ENCODE measurements around the gene SKI.
A peak's percentile ranks its signal among the peaks of the same experiment; 100 is the strongest.
"Not testable (repeated sequence)": the region's sequence is repeated elsewhere in the genome, so short reads cannot be mapped to it uniquely, and the experiment has no call there.

Gene SKI

GRCh38 chr1:2279210-2279639 is 51.1 kb downstream of the SKI start:
- no peak for DNase-seq

- no peak for DNase-seq
Observed at GRCh38 chr1:2279817-2280216, 51.7 kb downstream of the SKI start.

- DNase-seq, result no peak
Observed at GRCh38 chr1:2282556-2283270, 54.6 kb downstream of the SKI start.

DNA sequence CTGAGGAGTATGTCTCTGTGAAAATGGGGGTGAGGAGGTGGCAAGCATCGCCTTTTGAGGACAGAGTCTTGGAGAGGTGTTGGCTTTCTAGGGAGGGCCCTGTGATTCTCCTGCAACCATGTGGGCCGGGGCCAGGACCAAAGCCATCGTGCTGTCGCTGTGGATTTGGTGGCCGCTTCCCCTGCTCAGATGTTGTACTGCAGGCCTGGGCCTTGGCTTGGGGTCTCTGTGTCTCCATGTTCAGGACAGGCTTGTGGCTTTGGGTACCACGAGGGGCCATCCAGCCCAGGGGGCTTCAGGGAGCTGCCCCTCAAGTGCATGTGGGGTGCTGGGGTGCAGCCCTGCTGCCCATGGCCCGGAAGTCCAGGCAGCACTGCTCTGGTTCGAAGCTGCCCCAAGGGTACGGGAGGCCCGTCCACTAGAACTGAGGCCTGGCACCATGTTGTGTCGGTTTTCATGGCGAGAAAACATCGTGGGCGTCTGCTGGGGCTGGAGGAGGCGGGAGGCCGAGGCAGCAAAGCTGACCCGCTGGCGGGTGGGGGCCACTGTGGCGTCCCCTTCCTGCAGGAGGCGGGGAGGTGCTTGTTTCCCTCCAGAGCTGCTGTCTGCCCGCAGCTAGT is 55.4 kb downstream of the SKI start:
- DNase-seq, result no peak

- no peak for DNase-seq
Observed at GRCh38 chr1:2283991-2284895, 56.1 kb downstream of the SKI start.

DNA sequence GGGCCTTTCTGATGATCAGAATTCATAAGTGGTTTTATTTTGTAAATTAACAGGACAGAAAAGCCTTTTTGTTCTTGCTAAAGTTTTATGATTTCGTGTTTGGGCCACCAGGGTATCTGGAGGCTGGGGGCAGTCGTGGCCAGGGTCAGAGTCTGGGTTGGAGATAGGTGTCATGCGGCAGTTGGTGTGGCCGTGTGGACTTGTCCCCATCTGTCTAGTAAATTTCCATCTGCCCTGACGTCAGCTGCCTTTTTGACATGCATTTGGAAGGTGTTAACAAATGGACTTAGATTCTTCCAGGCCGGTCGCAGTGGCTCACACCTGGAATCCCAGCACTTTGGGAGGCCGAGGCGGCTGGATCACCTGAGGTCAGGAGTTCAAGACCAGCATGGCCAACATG is 56.8 kb downstream of the SKI start:
- no peak for DNase-seq

DNA sequence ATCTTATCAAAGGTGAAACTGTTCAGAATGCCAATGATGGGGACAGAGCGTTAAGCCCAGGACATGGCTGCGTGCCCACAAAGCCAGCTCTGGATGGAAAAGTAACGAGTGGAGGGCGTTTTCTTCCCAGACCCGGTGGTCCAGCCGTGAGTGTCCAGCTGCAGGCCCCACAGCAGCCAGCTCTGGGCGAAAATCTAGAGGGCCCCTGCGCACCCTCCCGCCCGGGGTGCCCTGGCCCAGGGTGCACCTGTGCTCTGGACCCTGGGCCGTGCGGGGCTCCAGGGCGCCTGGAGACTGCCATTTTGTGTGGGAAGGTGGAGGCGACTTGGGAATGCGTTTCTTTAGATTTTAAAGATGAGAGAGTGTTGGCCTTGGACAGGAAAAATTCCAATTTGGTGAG is 58.8 kb downstream of the SKI start:
- no peak for DNase-seq

- DNase-seq, result no peak
Observed at GRCh38 chr1:2287649-2288048, 59.5 kb downstream of the SKI start.

DNA sequence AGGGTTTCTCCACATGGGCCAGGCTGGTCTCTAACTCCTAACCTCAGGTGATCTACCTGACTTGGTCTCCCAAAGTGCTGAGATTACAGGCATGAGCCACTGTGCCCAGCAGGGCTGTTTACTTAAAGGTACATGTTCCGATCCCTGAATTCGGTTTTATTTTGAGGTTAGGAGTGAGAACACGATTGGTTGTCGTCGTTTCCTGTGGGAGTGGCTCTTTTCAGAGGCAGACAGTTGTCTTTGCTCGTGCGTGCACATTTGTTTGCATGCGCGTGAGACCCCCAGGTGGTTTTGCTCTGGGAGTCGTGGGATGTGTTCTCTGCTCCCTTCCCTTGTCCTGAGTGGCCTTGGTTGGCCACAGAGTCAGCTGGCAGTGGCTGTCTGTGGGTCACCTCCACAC is 60.2 kb downstream of the SKI start:
- DNase-seq, result no peak

GRCh38 chr1:2288816-2289536 is 60.9 kb downstream of the SKI start:
- DNase-seq, result no peak

- no peak for DNase-seq
Observed at GRCh38 chr1:2289607-2290006, 61.5 kb downstream of the SKI start.

- DNase-seq, result peak; percentile 39 to 62
Observed at GRCh38 chr1:2290171-2290578, 62.1 kb downstream of the SKI start.

DNA sequence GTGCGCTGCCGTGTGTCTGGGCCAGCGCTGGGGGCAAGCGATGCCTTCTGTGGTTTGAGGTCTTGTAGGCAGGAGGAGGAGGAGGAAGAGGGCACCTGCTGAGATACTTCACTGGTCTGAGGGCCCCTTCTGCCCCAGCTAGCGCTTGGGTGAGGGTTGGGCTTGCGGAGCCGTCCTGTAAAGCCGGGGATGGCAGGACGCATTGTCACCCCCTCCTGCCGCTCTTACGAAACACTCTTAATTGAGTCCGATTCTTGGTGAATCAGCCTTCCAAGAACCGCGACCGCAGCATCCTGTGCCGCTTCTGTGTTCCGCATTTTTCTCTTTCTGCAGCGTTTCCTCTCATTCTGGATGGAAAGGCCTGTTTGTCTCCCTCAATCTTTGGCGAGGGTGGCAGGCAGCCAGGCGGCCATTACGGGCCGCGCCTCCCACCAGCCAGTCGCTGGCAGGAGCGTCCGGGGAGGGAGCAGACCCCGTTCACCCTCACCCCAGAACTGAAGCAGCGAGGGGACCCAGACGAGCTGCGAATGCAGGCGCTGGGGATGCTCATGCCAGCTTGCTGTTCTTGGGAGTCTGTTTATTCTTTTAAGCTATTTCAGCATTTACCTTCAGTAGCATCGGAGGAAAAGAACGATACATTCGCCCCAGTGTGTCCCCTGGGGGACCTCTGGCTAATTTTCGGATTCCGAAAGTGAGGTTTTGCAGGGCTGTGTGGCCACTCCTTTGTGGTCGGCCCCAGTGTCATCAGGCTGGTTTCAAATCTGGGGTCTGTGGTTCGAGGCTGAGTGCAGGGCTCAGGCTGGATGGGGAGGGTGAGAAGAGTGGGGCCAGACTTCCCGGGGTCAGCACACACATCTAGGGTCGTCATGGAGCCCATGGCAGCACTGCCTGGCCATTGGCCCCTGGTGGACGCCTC is 62.7 kb downstream of the SKI start:
- peak; percentile 99 for DNase-seq

DNA sequence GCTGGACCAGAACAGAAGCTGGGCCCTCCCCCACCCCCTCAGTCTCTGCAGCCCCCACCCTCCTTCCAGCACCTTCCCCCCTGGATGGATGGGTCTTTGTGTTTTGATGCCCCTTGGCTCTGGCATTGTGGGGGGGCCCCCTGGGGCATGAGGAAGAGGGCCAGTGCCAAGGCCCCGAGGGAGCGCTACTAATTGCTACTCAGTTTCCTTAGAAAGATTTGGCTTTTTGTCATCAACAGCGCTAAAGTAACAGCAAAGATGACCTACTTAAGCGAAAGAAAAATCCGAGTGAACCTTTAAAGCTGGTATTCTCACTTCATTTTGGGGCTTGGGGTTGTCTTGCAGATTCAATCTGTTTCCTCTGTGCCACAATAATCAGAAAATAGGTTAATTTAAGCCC is 63.5 kb downstream of the SKI start:
- DNase-seq, result no peak

DNA sequence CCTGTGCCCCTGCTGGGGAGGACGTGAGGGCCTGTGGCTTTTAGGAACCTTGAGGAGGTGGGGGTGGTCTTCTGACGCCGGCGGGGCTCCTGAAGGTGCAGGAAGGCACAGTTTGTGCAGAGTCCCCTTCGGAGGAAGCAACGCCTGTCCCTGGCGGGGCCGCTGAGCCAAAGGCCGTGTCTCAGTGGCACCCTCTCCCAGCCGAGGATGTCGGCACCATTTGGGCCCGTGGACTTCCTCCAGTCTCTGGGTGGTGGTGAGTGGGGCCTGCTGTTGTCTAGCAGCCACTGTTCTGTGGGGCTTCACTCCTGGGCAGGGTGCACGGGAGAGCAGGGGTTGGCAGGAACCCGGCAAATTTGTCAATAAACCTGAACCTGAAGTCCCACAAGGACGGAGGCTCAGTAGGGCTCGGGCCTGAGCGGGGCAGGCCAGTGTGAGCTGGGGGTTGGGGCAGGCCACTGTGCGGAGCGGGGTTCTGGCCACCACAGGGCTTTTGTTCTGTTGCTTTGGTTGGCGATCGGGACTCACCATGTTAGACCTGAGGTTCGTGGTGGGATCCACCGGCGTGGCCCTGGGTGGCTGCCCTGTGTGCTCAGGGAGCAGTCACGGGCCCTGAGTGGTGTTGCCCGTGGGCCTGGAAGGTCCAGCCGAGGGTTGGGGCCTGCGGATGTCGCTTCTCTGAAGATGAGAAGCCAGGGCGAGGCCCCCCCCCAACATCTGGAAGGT is 64.8 kb downstream of the SKI start:
- DNase-seq, result no peak

DNA sequence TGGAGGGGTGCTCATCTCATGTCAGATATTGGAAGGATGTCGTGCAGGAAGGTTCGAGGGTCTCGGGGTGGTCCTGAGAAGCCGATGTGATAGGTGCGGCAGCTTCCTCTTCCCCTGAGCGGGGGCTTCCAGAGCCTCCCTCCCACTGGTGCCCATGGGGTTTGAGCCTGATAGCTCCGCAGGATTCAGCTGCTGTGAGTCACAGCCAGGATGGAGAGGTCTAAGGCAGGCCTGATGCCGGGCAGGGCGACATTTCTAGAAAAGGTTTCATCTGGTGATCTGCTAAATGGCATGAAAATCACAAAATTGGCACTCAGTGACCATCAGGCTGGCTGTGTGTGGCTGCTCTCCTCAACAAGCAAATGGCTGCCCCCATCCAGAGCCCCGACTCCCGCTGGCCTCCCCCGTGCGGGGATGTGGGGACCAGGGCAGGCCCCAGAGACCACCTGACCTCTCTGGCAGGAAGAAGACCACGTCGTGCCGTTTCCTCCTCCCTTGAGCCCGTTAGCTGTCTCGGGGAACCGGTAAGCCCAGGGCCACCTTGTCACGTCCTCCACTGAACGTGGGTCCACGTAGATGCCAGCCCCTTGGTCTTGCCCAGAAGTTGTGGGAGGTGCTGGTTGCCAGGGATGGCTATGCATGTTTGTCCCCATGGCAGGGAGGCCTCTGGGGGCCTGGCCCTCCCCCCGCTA is 66.1 kb downstream of the SKI start:
- no peak for DNase-seq

GRCh38 chr1:2294725-2295078 is 66.6 kb downstream of the SKI start:
- no peak for DNase-seq

GRCh38 chr1:2295526-2295925 is 67.4 kb downstream of the SKI start:
- no peak for DNase-seq

DNA sequence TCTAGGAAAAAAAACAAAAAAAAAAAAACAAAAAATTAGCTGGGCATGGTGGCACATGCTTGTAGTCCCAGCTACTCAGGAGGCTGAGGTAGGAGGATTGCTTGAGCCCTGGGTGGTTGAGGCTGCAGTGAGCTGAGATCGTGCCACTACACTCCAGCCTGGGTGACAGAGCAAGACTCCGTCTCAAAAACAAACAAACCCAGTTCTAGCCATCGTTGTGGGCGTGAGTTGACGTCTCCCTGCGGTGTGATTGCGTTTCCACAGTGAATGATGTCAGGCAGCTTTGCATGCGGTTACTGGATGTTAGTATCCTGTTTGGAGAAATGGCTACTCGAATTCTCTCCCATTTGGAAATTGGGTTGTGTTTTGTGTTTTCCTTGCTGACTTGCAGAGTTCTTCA is 68.1 kb downstream of the SKI start:
- DNase-seq, result not testable (repeated sequence)

- DNase-seq, result no peak
Observed at GRCh38 chr1:2296614-2297013, 68.5 kb downstream of the SKI start.
